Activated T-cell treated with anti-CD3 and anti-CD28 coated beads, Interleukin-2, amount 50 U/mL, for 72 hours (primary cell): ENCODE data around the gene DNM1L. TPM values are rescaled to one million over a fixed set of nuclear protein-coding genes. Genes with fewer than 3 reads are reported as not detected.

Source experiments
- ATAC-seq, 2 donors: fragments of 150-1000 bp; cut with Tn5 transposase; replicated peaks in 1 of 2; 2 replicates each; pipeline ENCODE4 v1.10.0; 2021; ENCODE audit warnings: moderate library complexity in 2 of 2, mild to moderate bottlenecking in 1 of 2
- DNase-seq, 2 donors: peaks; one replicate each; pipeline ENCODE4 v3.0.0; 2021 to 2022; ENCODE audit warnings: mixed read lengths in 1 of 2
- H3K27ac Mint-ChIP-seq: one replicate; pipeline ENCODE4 v1.8.0; 2022; ENCODE audit warnings: mild to moderate bottlenecking, moderate library complexity, mixed read lengths
- H3K27me3 Mint-ChIP-seq: one replicate; pipeline ENCODE4 v1.8.0; 2022; ENCODE audit warnings: low read depth, mixed read lengths
- H3K36me3 Mint-ChIP-seq, 2 donors: one replicate each; pipeline ENCODE4 v1.8.0; 2022; ENCODE audit warnings: mixed read lengths in 2 of 2, mild to moderate bottlenecking in 1 of 2; ENCODE audit not compliant: insufficient read depth in 2 of 2
- H3K4me1 Mint-ChIP-seq: one replicate; pipeline ENCODE4 v1.8.0; 2022; ENCODE audit warnings: low read depth, mixed read lengths
- H3K4me3 Mint-ChIP-seq, 2 donors: one replicate each; pipeline ENCODE4 v1.8.0; 2022; ENCODE audit warnings: mild to moderate bottlenecking in 2 of 2, mixed read lengths in 2 of 2, moderate library complexity in 2 of 2
- H3K9me3 Mint-ChIP-seq, 2 donors: one replicate each; pipeline ENCODE4 v1.8.0; 2022; ENCODE audit warnings: mixed read lengths in 2 of 2
- total RNA-seq, 2 donors: library from RNA; stranded (reverse); gene quantifications; one replicate each; pipeline ENCODE4 v1.2.3, GENCODE V29; 2022

DNM1L gene
- total RNA-seq, result 10 to 100 TPM; 60.0 to 60.3 TPM

GRCh38 chr12:32679091-32679919, at the start of gene DNM1L:
TSS of gene DNM1L (plus strand) at chr12:32679301. CDS start at chr12:32679364, 63 bp downstream.
- no peaks in the 10 kb centered on the region for H3K36me3 Mint-ChIP-seq
- peak within 1 kb of the TSS; percentile 90 to 96 for H3K4me3 Mint-ChIP-seq
- ATAC-seq (peak; percentile 98 to 99), DNase-seq (peak; percentile 93 to 94)
- H3K9me3 Mint-ChIP-seq, result no peaks in the 10 kb centered on the region
- H3K27ac Mint-ChIP-seq, result peak within 1 kb of the TSS; percentile 96
- no peaks in the 10 kb centered on the region for H3K27me3 Mint-ChIP-seq
- H3K4me1 Mint-ChIP-seq, result peaks cover 28% of the 10 kb centered on the region

- Mint-ChIP-seq H3K36me3 (no peaks in the 10 kb centered on the region), H3K4me3 (no peak overlapping the region), H3K27me3 (no peaks in the 10 kb centered on the region), H3K27ac (no peak overlapping the region), H3K9me3 (peaks cover 0 to 3% of the 10 kb centered on the region in 2 donors), H3K4me1 (no peaks in the 10 kb centered on the region)
- ATAC-seq (no peak), DNase-seq (no peak)
Observed at GRCh38 chr12:32641287-32641901, 37.7 kb upstream of the DNM1L start.

DNA sequence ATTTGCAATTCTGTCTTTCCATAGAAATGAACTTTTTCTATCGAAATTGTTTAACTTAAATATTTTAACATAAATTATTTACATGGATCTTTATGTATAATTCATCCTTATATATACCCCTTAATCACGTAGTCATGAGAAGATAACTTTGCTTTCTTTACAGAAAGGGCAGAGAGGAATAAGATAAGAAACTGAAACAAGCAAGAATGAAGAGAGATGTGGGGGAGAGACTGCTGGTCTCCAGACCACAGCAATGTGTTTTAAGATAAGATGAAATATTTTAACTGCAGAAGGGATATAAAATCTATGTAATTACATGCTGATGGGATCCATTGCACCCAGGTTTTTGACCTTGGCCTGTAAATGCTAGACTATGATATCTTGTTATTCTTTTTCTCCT, 34.7 kb upstream of the DNM1L start:
- Mint-ChIP-seq H3K27me3 (no peaks in the 10 kb centered on the region), H3K9me3 (no peaks in the 10 kb centered on the region), H3K4me3 (no peak overlapping the region), H3K4me1 (no peaks in the 10 kb centered on the region), H3K27ac (no peak overlapping the region), H3K36me3 (no peaks in the 10 kb centered on the region)
- no peak for DNase-seq
- ATAC-seq, result no peak

DNA sequence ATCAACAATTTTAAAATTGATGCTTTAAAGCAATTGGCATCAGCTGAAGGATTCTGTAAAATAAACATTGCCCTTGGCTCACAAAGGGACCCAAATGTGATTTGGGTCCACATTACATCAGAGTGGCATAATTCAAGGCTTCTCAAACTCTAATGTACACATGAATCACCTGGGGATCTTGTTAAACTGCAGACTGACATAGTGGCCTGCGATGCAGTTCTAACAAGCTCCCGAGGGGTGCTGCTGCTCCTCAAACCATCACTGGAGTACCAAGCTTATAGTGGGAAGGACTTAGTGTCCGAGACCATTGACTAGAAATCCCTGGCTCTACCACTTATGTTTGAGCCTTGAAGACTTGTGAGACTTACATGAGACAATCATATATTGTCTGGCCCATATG, 31.8 kb upstream of the DNM1L start:
- Mint-ChIP-seq H3K9me3 (no peaks in the 10 kb centered on the region), H3K36me3 (no peaks in the 10 kb centered on the region), H3K27ac (no peak overlapping the region), H3K4me1 (peaks cover 5% of the 10 kb centered on the region), H3K4me3 (no peak overlapping the region), H3K27me3 (no peaks in the 10 kb centered on the region)
- ATAC-seq (no peak), DNase-seq (no peak)

GRCh38 chr12:32650508-32650907, 28.6 kb upstream of the DNM1L start:
- Mint-ChIP-seq H3K4me3 (no peak overlapping the region), H3K36me3 (no peaks in the 10 kb centered on the region)
- DNase-seq, result no peak

GRCh38 chr12:32651151-32651955, 27.7 kb upstream of the DNM1L start:
- DNase-seq (no peak), ATAC-seq (no peak)
- H3K9me3 Mint-ChIP-seq, result no peaks in the 10 kb centered on the region
- no peak overlapping the region for H3K4me3 Mint-ChIP-seq
- H3K4me1 Mint-ChIP-seq, result peaks cover 5% of the 10 kb centered on the region
- no peaks in the 10 kb centered on the region for H3K27me3 Mint-ChIP-seq
- no peaks in the 10 kb centered on the region for H3K36me3 Mint-ChIP-seq
- H3K27ac Mint-ChIP-seq, result no peak overlapping the region

More at GRCh38 chr12:32650508-32650907, 28.6 kb upstream of the DNM1L start:
- no peak for ATAC-seq
- peaks cover 5% of the 10 kb centered on the region for H3K4me1 Mint-ChIP-seq
- H3K27me3 Mint-ChIP-seq, result no peaks in the 10 kb centered on the region
- no peaks in the 10 kb centered on the region for H3K9me3 Mint-ChIP-seq
- no peak overlapping the region for H3K27ac Mint-ChIP-seq

GRCh38 chr12:32651956-32652210, 27.2 kb upstream of the DNM1L start:
- Mint-ChIP-seq H3K27ac (no peak overlapping the region), H3K4me1 (peaks cover 5% of the 10 kb centered on the region), H3K4me3 (no peak overlapping the region), H3K27me3 (no peaks in the 10 kb centered on the region), H3K36me3 (no peaks in the 10 kb centered on the region), H3K9me3 (no peaks in the 10 kb centered on the region)
- DNase-seq, result no peak
- no peak for ATAC-seq

DNA sequence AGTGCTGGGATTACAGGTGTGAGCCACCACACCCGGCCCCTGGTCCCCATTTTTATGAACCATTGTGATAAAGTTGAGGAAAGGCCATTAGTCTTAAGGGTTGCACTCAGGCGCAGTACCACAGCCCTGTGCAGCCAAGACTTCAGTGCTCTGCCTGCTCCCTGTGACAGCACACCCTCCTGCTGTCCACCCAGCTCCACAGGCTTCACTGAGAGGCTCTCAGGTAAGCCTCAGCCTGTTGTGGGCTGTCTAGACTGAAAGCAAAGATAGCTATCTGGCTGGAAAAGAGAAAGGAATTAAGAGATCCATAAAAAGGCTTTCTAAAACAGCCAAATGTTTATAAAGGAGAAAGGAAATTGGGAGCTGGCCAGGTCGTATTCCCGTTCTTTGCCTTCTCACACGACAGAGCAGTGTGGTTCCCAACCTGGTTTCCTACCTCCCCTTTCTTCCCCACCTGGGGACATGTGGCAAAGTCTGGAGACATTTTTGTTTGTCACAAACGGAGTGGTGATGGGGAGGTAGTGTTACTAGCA, 19.1 kb upstream of the DNM1L start:
- H3K36me3 Mint-ChIP-seq, result no peaks in the 10 kb centered on the region
- DNase-seq (no peak), ATAC-seq (no peak)
- H3K4me3 Mint-ChIP-seq, result no peak overlapping the region
- H3K27ac Mint-ChIP-seq, result no peak overlapping the region
- no peaks in the 10 kb centered on the region for H3K9me3 Mint-ChIP-seq
- peaks cover 13% of the 10 kb centered on the region for H3K4me1 Mint-ChIP-seq
- no peaks in the 10 kb centered on the region for H3K27me3 Mint-ChIP-seq

- no peaks in the 10 kb centered on the region for H3K36me3 Mint-ChIP-seq
- no peak overlapping the region for H3K4me3 Mint-ChIP-seq
- no peaks in the 10 kb centered on the region for H3K9me3 Mint-ChIP-seq
- ATAC-seq (no peak), DNase-seq (no peak)
- no peaks in the 10 kb centered on the region for H3K27me3 Mint-ChIP-seq
- H3K4me1 Mint-ChIP-seq, result peaks cover 13% of the 10 kb centered on the region
- H3K27ac Mint-ChIP-seq, result no peak overlapping the region
Observed at GRCh38 chr12:32661706-32662105, 17.4 kb upstream of the DNM1L start.

- DNase-seq (no peak), ATAC-seq (no peak)
- Mint-ChIP-seq H3K36me3 (no peaks in the 10 kb centered on the region), H3K4me1 (peaks cover 11% of the 10 kb centered on the region), H3K27me3 (no peaks in the 10 kb centered on the region), H3K27ac (no peak overlapping the region), H3K4me3 (no peak overlapping the region), H3K9me3 (no peaks in the 10 kb centered on the region)
Observed at GRCh38 chr12:32662665-32663064, 16.4 kb upstream of the DNM1L start.

DNA sequence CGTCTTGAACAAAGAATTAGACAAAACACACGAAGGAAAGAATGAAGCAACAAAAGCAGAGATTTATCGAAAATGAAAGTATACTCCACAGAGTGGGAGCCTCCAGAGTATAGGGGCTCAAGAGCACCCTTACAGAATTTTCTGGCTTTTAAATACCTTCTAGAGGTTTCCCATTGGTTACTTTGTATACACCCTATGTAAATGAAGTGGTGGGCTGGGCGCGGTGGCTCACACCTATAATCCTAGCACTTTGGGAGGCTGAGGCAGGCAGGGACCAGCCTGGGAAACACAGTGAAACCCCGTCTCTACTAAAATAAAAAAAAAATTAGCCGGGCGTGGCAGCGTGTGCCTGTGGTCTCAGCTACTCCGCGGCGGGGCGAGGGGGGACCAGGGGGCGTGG, 13.1 kb upstream of the DNM1L start:
- no peaks in the 10 kb centered on the region for H3K4me1 Mint-ChIP-seq
- DNase-seq (no peak), ATAC-seq (no peak)
- H3K4me3 Mint-ChIP-seq, result no peak overlapping the region
- peaks cover 4 to 8% of the 10 kb centered on the region in 2 donors for H3K36me3 Mint-ChIP-seq
- H3K27me3 Mint-ChIP-seq, result no peaks in the 10 kb centered on the region
- peaks cover 3 to 4% of the 10 kb centered on the region in 2 donors for H3K9me3 Mint-ChIP-seq
- no peak overlapping the region for H3K27ac Mint-ChIP-seq

GRCh38 chr12:32669584-32669983, 9.5 kb upstream of the DNM1L start:
- H3K9me3 Mint-ChIP-seq, result peaks cover 3 to 4% of the 10 kb centered on the region in 2 donors
- no peak overlapping the region for H3K4me3 Mint-ChIP-seq
- H3K4me1 Mint-ChIP-seq, result no peaks in the 10 kb centered on the region
- no peak for ATAC-seq
- no peak overlapping the region for H3K27ac Mint-ChIP-seq
- H3K36me3 Mint-ChIP-seq, result peaks cover 4 to 8% of the 10 kb centered on the region in 2 donors
- no peak for DNase-seq
- H3K27me3 Mint-ChIP-seq, result no peaks in the 10 kb centered on the region
